DMS79 (cell line): ENCODE data around the gene PCDHB16.
"Not testable (repeated sequence)": the region's sequence is repeated elsewhere in the genome, so short reads cannot be mapped to it uniquely, and the experiment has no call there.

ENCODE experiments used
- DNase-seq: peaks from one replicate; lab custom pipeline; 2025; lab: John Stamatoyannopoulos, UW

The PCDHB16 gene

DNA sequence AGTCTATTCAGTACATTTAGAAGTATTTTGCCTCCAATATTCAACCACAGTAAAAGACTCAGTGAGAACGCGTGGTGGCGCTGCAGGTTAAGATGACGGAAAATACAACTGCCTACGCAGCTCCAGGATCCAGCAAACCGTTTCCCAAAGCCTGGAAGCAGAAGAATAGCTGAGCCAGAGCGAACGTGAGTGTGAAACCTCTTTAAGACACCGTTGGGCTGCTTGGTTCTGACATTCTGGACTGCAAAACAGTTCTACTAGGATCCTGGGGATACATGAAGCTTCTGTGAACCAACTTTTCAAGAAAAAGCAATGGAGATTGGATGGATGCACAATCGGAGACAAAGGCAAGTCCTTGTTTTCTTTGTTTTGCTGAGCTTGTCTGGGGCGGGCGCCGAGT, at the start of gene PCDHB16:
TSS of gene PCDHB16 (plus strand) at position 140 of the 400 bp plus-strand sequence. CDS start at position 313, 173 bp downstream.
- no peak for DNase-seq

GRCh38 chr5:141135030-141135717, 47.0 kb upstream of the PCDHB16 start, which contains the start of gene PCDHB5:
Gene PCDHB5, plus strand, starts transcription at chr5:141135206. Its CDS starts 229 bp downstream, at chr5:141135435.
- DNase-seq = no peak

DNA sequence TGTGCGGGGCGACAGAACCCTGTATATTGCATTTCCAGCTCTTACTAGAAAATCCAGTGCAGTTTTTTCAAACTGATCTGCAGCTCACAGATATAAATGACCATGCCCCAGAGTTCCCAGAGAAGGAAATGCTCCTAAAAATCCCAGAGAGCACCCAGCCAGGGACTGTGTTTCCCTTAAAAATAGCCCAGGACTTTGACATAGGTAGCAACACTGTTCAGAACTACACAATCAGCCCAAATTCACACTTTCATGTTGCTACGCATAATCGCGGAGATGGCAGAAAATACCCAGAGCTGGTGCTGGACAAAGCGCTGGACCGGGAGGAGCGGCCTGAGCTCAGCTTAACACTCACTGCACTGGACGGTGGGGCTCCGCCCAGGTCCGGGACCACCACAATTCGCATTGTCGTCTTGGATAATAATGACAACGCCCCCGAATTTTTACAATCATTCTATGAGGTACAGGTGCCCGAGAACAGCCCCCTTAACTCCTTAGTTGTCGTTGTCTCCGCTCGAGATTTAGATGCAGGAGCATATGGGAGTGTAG, 46.4 kb upstream of the PCDHB16 start:
- DNase-seq = no peak

GRCh38 chr5:141137346-141137745, 44.8 kb upstream of the PCDHB16 start:
- not testable (repeated sequence) for DNase-seq

DNA sequence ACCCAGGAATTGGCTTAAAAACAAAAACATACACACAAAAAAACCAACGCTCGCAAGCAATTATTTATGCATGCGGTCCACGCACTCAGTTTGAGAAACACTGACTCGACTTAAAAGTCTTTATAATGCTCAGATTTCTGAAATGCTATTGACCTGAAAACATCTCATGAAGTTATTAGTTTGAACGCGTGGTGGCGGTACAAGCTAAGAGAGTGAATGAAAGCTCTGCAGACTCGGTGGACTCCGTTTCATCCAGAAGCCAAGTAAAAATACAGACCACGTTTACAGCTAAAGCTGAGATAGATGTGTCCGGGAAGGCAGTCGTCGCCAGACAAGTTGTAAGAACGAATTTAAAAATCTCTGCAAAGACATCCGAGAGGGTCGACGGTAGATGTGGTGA, 32.4 kb upstream of the PCDHB16 start, which contains the start of gene PCDHB6:
TSS of gene PCDHB6 (plus strand) at position 246 of the 400 bp plus-strand sequence. CDS start 201 bp downstream, outside the sequence.
- no peak for DNase-seq

DNA sequence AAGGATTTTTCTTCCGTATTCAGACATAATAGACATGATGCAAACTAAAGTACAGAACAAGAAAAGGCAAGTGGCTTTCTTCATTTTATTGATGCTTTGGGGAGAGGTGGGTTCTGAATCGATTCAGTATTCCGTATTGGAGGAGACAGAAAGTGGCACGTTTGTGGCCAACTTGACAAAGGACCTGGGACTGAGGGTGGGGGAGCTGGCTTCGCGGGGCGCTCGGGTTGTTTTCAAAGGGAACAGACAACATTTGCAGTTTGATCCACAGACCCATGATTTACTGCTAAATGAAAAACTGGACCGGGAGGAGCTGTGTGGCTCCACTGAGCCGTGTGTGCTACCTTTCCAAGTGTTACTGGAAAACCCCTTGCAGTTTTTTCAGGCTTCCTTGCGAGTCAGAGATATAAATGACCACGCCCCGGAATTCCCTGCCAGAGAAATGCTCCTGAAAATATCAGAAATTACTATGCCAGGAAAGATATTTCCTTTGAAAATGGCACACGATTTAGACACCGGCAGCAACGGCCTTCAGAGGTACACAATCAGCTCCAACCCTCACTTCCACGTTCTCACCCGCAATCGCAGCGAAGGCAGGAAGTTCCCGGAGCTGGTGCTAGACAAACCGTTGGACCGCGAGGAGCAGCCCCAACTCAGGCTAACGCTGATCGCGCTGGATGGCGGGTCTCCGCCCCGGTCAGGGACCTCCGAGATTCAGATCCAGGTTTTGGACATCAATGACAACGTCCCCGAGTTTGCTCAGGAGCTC, 31.8 kb upstream of the PCDHB16 start:
- no peak for DNase-seq

GRCh38 chr5:141150993-141151325, 31.2 kb upstream of the PCDHB16 start:
- no peak for DNase-seq

DNA sequence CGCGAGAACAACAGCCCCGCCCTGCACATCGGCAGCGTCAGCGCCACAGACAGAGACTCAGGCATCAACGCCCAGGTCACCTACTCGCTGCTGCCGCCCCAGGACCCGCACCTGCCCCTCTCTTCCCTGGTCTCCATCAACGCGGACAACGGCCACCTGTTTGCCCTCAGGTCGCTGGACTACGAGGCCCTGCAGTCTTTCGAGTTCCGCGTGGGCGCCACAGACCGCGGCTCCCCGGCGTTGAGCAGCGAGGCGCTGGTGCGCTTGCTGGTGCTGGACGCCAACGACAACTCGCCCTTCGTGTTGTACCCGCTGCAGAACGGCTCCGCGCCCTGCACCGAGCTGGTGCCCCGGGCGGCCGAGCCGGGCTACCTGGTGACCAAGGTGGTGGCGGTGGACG, 30.6 kb upstream of the PCDHB16 start:
- DNase-seq = not testable (repeated sequence)

DNA sequence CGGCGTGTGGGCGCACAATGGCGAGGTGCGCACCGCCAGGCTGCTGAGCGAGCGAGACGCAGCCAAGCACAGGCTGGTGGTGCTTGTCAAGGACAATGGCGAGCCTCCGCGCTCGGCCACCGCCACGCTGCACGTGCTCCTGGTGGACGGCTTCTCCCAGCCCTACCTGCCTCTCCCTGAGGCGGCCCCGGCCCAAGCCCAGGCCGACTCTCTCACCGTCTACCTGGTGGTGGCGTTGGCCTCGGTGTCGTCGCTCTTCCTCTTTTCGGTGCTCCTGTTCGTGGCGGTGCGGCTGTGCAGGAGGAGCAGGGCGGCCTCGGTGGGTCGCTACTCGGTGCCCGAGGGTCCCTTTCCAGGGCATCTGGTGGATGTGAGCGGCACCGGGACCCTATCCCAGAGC, 30.1 kb upstream of the PCDHB16 start:
- DNase-seq = not testable (repeated sequence)

- no peak for DNase-seq
Observed at GRCh38 chr5:141155540-141156374, 26.4 kb upstream of the PCDHB16 start.

DNA sequence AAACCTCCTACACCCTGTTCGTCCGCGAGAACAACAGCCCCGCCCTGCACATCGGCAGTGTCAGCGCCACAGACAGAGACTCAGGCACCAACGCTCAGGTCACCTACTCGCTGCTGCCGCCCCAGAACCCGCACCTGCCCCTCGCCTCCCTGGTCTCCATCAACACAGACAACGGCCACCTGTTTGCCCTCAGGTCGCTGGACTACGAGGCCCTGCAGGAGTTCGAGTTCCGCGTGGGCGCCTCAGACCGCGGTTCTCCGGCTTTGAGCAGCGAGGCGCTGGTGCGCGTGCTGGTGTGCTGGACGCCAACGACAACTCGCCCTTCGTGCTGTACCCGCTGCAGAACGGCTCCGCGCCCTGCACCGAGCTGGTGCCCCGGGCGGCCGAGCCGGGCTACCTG, 24.8 kb upstream of the PCDHB16 start:
- DNase-seq = not testable (repeated sequence)

DNA sequence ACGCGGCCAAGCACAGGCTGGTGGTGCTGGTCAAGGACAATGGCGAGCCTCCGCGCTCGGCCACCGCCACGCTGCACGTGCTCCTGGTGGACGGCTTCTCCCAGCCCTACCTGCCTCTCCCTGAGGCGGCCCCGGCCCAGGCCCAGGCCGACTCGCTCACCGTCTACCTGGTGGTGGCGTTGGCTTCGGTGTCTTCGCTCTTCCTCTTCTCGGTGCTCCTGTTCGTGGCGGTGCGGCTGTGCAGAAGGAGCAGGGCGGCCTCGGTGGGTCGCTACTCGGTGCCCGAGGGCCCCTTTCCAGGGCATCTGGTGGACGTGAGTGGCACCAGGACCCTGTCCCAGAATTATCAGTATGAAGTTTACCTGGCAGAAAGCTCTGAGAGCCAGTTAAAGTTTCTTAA, 24.3 kb upstream of the PCDHB16 start:
- DNase-seq = not testable (repeated sequence)

GRCh38 chr5:141172381-141173204, 9.6 kb upstream of the PCDHB16 start, which contains the start of gene PCDHB7:
Gene PCDHB7, plus strand, starts transcription at chr5:141172644. Its CDS starts 192 bp downstream, at chr5:141172836.
- DNase-seq = no peak

- DNase-seq = not testable (repeated sequence)
Observed at GRCh38 chr5:141174291-141175104, 7.7 kb upstream of the PCDHB16 start.

- no peak for DNase-seq
Observed at GRCh38 chr5:141175933-141176332, 6.3 kb upstream of the PCDHB16 start.

DNA sequence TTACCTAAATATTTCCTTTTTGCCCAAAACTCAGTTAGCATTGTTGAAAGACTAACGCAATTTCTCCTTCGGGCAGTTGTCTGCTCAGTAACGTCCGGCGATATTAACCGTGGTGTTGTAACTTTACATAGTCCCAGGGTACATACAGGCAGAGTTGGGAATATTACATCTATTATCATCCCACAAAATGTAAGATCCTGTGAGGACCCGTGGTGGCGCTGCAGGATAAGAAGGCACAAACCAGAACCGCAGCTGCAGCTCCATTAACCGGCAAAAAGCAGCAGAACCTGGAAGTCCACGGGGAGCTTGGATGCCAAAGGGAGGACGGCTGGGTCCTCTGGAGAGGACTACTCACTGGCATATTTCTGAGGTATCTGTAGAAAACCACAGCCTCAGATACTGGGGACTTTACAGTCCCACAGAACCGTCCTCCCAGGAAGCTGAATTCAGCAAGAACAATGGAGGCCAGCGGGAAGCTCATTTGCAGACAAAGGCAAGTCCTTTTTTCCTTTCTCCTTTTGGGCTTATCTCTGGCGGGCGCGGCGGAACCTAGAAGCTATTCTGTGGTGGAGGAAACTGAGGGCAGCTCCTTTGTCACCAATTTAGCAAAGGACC, 4.5 kb upstream of the PCDHB16 start, which contains the start of gene PCDHB8:
TSS of gene PCDHB8 (plus strand) at position 214 of the 615 bp plus-strand sequence. CDS start at position 459, 245 bp downstream.
- DNase-seq = peak; percentile 55

DNA sequence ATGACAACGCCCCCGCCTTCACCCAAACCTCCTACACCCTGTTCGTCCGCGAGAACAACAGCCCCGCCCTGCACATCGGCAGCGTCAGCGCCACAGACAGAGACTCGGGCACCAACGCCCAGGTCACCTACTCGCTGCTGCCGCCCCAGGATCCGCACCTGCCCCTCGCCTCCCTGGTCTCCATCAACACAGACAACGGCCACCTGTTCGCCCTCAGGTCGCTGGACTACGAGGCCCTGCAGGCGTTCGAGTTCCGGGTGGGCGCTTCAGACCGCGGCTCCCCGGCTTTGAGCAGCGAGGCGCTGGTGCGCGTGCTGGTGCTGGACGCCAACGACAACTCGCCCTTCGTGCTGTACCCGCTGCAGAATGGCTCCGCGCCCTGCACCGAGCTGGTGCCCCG, 2.8 kb upstream of the PCDHB16 start:
- not testable (repeated sequence) for DNase-seq

DNA sequence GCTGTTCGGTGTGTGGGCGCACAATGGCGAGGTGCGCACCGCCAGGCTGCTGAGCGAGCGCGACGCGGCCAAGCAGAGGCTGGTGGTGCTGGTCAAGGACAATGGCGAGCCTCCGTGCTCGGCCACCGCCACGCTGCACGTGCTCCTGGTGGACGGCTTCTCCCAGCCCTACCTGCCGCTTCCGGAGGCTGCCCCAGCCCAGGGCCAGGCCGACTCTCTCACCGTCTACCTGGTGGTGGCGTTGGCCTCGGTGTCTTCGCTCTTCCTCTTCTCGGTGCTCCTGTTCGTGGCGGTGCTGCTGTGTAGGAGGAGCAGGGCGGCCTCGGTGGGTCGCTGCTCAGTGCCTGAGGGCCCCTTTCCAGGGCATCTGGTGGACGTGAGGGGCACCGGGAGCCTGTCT, 2.3 kb upstream of the PCDHB16 start:
- DNase-seq = not testable (repeated sequence)

GRCh38 chr5:141180313-141180712, 1.9 kb upstream of the PCDHB16 start:
- DNase-seq = no peak
